Fibroblast of mammary gland (primary cell): ENCODE results near the gene KCTD16.

Experiments used
- DNase-seq: peaks from one replicate; pipeline ENCODE4 v3.0.0-alpha.2; 2010; ENCODE audit warnings: low read depth
- H3K4me3 ChIP-seq: 2 replicates; pipeline ENCODE4 v1.5.1; 2011; ENCODE audit warnings: low read depth, mild to moderate bottlenecking, low read length, moderate library complexity; ENCODE audit not compliant: control insufficient read depth
- CTCF ChIP-seq: conservative IDR thresholded peaks from 2 replicates; pipeline ENCODE4 v1.5.1; 2011; ENCODE audit warnings: low read depth, low read length, inconsistent platforms; ENCODE audit not compliant: control insufficient read depth, insufficient read depth

The KCTD16 gene

DNA sequence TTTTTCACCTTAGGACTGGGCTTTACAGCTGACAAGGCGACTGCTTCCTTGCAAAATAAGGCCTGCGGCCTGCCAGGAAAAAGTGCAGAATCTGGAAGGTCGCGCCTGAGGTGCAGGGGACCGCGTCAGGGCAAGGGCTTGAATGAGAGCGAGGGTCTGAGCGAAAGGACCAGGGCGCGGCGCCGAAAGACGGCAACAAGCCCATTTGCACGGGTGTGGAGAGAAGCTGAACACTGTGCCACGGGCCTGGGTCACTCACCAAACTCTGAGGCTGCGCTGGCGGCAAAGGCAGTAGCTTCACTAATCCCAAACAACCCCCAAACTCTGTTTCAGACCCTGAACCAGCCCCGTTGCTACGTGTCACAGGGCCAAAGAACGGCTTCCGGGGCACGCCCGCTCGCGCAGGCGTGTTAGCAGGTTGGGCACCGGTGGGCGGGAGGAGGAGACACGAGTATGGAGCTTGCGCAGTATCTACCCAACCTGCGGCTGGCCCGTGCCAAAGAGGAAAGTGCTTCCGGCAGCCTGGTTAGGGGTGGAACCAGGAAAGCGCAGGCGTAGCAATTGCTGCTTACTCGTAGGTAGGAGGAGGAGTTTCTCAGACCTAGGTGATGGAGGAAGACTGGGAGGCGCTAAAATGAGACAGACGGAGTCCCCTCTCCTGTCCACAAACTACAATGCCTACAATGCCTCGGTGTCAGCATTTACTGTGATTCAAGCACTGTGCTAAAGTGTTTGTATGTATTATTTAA lies at the start of gene KCTD16, which contains the start of gene YIPF5:
KCTD16 (plus strand) TSS at position 598 of the 749 bp plus-strand sequence.
YIPF5 (minus strand) TSS at position 384 of the 749 bp plus-strand sequence. CDS start 704 bp downstream, outside the sequence.
- peak; percentile 90 for DNase-seq

DNA sequence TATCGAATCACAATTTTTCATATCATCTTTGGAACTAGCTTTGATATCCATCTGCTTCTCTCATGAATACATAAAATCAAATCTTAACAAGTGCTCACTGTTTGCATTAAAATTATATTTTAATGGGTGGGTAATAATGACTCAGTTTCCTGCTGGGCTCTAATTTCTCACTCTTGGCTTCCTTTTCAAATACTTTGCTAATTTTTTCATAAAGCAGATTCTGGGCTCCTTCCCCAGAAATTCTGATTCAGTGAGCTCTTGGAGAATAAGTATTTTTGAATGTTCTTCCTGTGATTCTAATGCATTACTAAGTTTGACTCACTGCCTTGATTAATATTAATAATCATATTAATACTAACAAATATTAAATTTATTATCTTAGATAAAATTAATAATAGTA lies 49.1 kb upstream of the KCTD16 start:
- no peak overlapping the region for H3K4me3 ChIP-seq
- no peak for TF ChIP-seq CTCF
- DNase-seq, result peak; percentile 36

More for the DNA sequence above, at the start of gene KCTD16, which contains the start of gene YIPF5:
- TF ChIP-seq CTCF, result no peak
- H3K4me3 ChIP-seq, result peak within 1 kb of the TSS; percentile 92

- no peak for DNase-seq
- TF ChIP-seq CTCF, result no peak
- H3K4me3 ChIP-seq, result no peak overlapping the region
Observed at GRCh38 chr5:144122081-144122480, 48.6 kb upstream of the KCTD16 start.

DNA sequence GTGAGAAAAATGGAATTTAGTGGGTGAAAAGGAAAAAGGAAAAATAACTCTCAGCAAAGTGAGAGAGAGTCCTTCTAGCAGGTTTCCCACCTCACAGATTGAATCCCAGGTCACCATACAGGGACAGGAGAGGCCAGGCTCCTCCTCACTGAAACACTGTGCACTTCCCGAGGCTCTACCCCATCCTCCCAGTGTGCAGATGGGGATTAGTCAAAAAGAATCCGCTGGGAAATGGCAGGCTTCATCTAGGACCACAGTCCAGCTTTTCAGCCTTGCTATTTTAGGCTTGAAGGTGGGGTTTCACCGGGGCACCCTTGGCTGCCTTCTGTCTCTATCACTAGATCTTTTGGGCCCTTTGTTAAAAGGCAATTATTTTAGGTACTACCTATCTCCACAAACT lies 48.0 kb upstream of the KCTD16 start:
- no peak overlapping the region for H3K4me3 ChIP-seq
- no peak for DNase-seq
- no peak for TF ChIP-seq CTCF

GRCh38 chr5:144125163-144125726 lies 45.4 kb upstream of the KCTD16 start:
- TF ChIP-seq CTCF, result no peak
- H3K4me3 ChIP-seq, result no peak overlapping the region
- peak; percentile 41 for DNase-seq

DNA sequence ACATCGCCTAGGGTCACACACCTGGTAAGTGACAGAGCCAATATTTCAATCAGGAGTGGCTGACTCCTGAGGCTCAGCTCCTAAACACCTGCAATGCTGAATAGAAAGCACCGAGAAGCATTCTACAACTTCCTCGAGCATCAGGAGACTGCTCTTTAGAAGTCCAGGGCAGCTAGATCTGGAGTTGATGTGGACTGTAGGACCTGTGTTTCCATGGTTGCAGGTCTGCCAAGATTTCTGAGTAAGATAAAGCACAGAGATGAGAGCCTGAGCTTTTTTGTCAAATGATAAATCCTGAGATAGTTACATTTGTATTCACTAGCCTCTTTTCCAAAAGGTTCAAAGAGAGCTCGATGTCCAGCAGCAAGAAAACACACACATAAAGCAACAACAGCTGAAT lies 44.0 kb upstream of the KCTD16 start:
- no peak for DNase-seq
- H3K4me3 ChIP-seq, result no peak overlapping the region
- TF ChIP-seq CTCF, result no peak
